BE2C (cell line): ENCODE results near the gene TCEAL1.

ENCODE experiments used
- DNase-seq: peaks from one replicate; pipeline ENCODE4 v3.0.0-alpha.2; 2020
- H3K27me3 ChIP-seq: fragments of 250-450 bp; sonication (Bioruptor Pico); 2 replicates; pipeline ENCODE4 v1.5.1; 2020; ENCODE audit warnings: mild to moderate bottlenecking
- H3K36me3 ChIP-seq: fragments of 250-450 bp; sonication (Bioruptor Pico); 2 replicates; pipeline ENCODE4 v1.5.1; 2020; ENCODE audit warnings: mild to moderate bottlenecking
- H3K4me1 ChIP-seq: fragments of 250-450 bp; sonication (Bioruptor Pico); 2 replicates; pipeline ENCODE4 v1.5.1; 2020
- H3K4me3 ChIP-seq: 2 replicates; pipeline ENCODE4 v1.5.1; 2011; ENCODE audit warnings: low read depth, low read length
- H3K9me3 ChIP-seq: fragments of 250-450 bp; sonication (Bioruptor Pico); 2 replicates; pipeline ENCODE4 v1.5.1; 2020
- CTCF ChIP-seq: IDR thresholded peaks from 2 replicates; pipeline ENCODE4 v1.5.1; 2012; ENCODE audit warnings: mild to moderate bottlenecking, low read depth, low read length

TCEAL1 gene

GRCh38 chrX:103663981-103664762 is 35.4 kb downstream of the TCEAL1 start:
- DNase-seq, result no peak

GRCh38 chrX:103666202-103667107 is 37.7 kb downstream of the TCEAL1 start:
- no peak overlapping the region for H3K4me3 ChIP-seq
- H3K9me3 ChIP-seq, result no peaks in the 10 kb centered on the region
- peaks cover 5% of the 10 kb centered on the region; the same call in 1 of the 2 replicates for H3K4me1 ChIP-seq
- no peaks in the 10 kb centered on the region for H3K36me3 ChIP-seq
- no peak for DNase-seq
- no peak for TF ChIP-seq CTCF
- no peaks in the 10 kb centered on the region for H3K27me3 ChIP-seq

More at GRCh38 chrX:103663981-103664762, 35.4 kb downstream of the TCEAL1 start:
- peaks cover 5% of the 10 kb centered on the region; the same call in 1 of the 2 replicates for H3K4me1 ChIP-seq
- TF ChIP-seq CTCF, result no peak
- H3K36me3 ChIP-seq, result no peaks in the 10 kb centered on the region
- no peak overlapping the region for H3K4me3 ChIP-seq
- no peaks in the 10 kb centered on the region for H3K9me3 ChIP-seq
- no peaks in the 10 kb centered on the region for H3K27me3 ChIP-seq

GRCh38 chrX:103669745-103670144 is 41.0 kb downstream of the TCEAL1 start:
- Histone ChIP-seq H3K9me3 (no peaks in the 10 kb centered on the region), H3K4me1 (peaks cover 5% of the 10 kb centered on the region; the same call in 1 of the 2 replicates), H3K4me3 (no peak overlapping the region), H3K27me3 (no peaks in the 10 kb centered on the region), H3K36me3 (no peaks in the 10 kb centered on the region)
- no peak for DNase-seq
- no peak for TF ChIP-seq CTCF

GRCh38 chrX:103674531-103675454 is 46.0 kb downstream of the TCEAL1 start:
- Histone ChIP-seq H3K4me1 (no peaks in the 10 kb centered on the region), H3K27me3 (no peaks in the 10 kb centered on the region), H3K9me3 (no peaks in the 10 kb centered on the region), H3K36me3 (peaks cover 22% of the 10 kb centered on the region), H3K4me3 (no peak overlapping the region)
- DNase-seq, result no peak
- TF ChIP-seq CTCF, result no peak

GRCh38 chrX:103678199-103678993 is 49.6 kb downstream of the TCEAL1 start:
- no peak overlapping the region for H3K4me3 ChIP-seq
- no peaks in the 10 kb centered on the region for H3K4me1 ChIP-seq
- peaks cover 50% of the 10 kb centered on the region for H3K36me3 ChIP-seq
- no peaks in the 10 kb centered on the region for H3K27me3 ChIP-seq
- DNase-seq, result no peak
- TF ChIP-seq CTCF, result no peak
- no peaks in the 10 kb centered on the region for H3K9me3 ChIP-seq
